Body of pancreas (tissue), 4 donors: Measurements from ENCODE around the gene TCTN1.

Experiments
- POLR2A ChIP-seq, 3 donors: fragments of 450-650 bp; IDR thresholded peaks; one replicate each; pipeline ENCODE4 v1.6.1; 2016; ENCODE audit warnings: antibody characterized with exemption in 3 of 3, mild to moderate bottlenecking in 2 of 3
- TF ChIP-seq, protein P1 (sequence below), 7 experiments: fragments of 450-650 bp in 4 of 7; fragments of 200-600 bp in 3 of 7; sonication (generic) in 3 of 7; IDR thresholded peaks; one replicate each; pipeline ENCODE4 v1.5.1; 2016 to 2019; ENCODE audit warnings: antibody characterized with exemption in 7 of 7

DNA sequence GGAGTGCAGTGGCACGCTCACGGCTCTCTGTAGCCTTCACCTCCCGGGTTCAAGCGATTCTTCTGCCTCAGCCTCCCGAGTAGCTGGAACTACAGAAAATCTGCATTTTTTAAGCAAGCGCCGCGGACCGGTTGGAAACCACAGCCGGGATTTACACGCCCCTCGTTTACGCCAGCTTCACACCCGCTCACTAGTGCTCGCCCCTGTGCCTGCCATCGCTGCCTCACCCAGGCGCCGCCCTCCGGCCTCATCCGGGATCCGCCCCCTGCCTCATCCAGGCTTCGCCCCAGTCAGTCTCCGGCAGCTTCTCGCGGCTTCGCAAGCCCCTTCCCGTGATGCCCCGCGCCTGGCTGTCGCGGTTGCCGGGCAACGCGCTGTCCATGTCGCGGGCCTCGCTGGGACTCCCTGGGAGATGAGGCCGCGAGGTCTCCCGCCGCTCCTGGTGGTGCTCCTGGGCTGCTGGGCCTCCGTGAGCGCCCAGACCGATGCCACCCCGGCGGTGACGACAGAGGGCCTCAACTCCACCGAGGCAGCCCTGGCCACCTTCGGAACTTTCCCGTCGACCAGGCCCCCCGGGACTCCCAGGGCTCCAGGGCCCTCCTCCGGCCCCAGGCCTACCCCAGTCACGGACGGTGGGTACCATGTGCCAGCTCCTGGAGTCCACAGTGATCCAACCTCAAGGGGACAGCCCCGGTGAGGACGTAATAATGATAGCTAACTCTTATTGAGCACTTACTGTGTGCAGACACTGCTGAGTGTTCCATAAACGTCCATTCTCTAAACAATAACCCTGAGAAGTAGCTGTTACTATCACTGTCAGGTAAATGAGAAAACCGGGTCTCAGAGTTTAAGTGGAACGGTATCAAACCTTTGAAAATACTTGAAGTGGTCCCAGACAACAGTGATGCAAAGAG, at the start of gene TCTN1:
- TF ChIP-seq, protein P1, sequence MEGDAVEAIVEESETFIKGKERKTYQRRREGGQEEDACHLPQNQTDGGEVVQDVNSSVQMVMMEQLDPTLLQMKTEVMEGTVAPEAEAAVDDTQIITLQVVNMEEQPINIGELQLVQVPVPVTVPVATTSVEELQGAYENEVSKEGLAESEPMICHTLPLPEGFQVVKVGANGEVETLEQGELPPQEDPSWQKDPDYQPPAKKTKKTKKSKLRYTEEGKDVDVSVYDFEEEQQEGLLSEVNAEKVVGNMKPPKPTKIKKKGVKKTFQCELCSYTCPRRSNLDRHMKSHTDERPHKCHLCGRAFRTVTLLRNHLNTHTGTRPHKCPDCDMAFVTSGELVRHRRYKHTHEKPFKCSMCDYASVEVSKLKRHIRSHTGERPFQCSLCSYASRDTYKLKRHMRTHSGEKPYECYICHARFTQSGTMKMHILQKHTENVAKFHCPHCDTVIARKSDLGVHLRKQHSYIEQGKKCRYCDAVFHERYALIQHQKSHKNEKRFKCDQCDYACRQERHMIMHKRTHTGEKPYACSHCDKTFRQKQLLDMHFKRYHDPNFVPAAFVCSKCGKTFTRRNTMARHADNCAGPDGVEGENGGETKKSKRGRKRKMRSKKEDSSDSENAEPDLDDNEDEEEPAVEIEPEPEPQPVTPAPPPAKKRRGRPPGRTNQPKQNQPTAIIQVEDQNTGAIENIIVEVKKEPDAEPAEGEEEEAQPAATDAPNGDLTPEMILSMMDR (IDR thresholded peaks at IDR 0.05) = peak in 2 of 7 experiments; percentile 7 to 34
- peak in 2 of 3 donors; percentile 58 to 60 for TF ChIP-seq POLR2A (IDR thresholded peaks at IDR 0.05)
